Coronary artery (tissue), 2 donors: ENCODE measurements around the gene TNKS1BP1.

ENCODE experiments used
- DNase-seq: peaks from one replicate; pipeline ENCODE4 v3.0.0-alpha.2; 2017; ENCODE audit warnings: low spot score
- H3K27ac ChIP-seq, 2 donors: fragments of 200-600 bp; sonication (generic); one replicate each; pipeline ENCODE4 v1.5.1; 2016 to 2019
- H3K4me3 ChIP-seq: fragments of 200-600 bp; sonication (generic); 2 replicates; pipeline ENCODE4 v1.5.1; 2016; ENCODE audit warnings: mild to moderate bottlenecking, moderate library complexity
- TF ChIP-seq, protein P1 (sequence below): fragments of 200-600 bp; sonication (generic); IDR thresholded peaks from one replicate; pipeline ENCODE4 v1.5.1; 2019; ENCODE audit warnings: antibody characterized with exemption

Gene TNKS1BP1

GRCh38 chr11:57251037-57251436 lies 73.7 kb downstream of the TNKS1BP1 start:
- H3K27ac ChIP-seq = no peak overlapping the region
- no peak for DNase-seq
- no peak overlapping the region for H3K4me3 ChIP-seq
- TF ChIP-seq, protein P1, sequence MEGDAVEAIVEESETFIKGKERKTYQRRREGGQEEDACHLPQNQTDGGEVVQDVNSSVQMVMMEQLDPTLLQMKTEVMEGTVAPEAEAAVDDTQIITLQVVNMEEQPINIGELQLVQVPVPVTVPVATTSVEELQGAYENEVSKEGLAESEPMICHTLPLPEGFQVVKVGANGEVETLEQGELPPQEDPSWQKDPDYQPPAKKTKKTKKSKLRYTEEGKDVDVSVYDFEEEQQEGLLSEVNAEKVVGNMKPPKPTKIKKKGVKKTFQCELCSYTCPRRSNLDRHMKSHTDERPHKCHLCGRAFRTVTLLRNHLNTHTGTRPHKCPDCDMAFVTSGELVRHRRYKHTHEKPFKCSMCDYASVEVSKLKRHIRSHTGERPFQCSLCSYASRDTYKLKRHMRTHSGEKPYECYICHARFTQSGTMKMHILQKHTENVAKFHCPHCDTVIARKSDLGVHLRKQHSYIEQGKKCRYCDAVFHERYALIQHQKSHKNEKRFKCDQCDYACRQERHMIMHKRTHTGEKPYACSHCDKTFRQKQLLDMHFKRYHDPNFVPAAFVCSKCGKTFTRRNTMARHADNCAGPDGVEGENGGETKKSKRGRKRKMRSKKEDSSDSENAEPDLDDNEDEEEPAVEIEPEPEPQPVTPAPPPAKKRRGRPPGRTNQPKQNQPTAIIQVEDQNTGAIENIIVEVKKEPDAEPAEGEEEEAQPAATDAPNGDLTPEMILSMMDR = no peak
